DMS153 treated with DMSO at 0.1 percent for 48 hours (cell line): ENCODE measurements around the gene GPAM.
A peak's percentile ranks its signal among the peaks of the same experiment; 100 is the strongest.
"Not testable (repeated sequence)": the region's sequence is repeated elsewhere in the genome, so short reads cannot be mapped to it uniquely, and the experiment has no call there.

Source experiments
- DNase-seq: peaks from one replicate; lab custom pipeline; 2025; ENCODE audit not compliant: unreplicated experiment; lab: John Stamatoyannopoulos, UW

GPAM gene

GRCh38 chr10:112137154-112137987 is 46.2 kb downstream of the GPAM start:
- peak; percentile 11 for DNase-seq

- DNase-seq = no peak
These were observed 46.9 kb downstream of the GPAM start for GRCh38 chr10:112136486-112137153.

- no peak for DNase-seq
These were observed 48.0 kb downstream of the GPAM start for GRCh38 chr10:112135604-112136003.

- no peak for DNase-seq
These were observed 51.1 kb downstream of the GPAM start for GRCh38 chr10:112132435-112132834.

- DNase-seq = no peak
These were observed 51.6 kb downstream of the GPAM start for GRCh38 chr10:112131996-112132395.

- no peak for DNase-seq
These were observed 52.2 kb downstream of the GPAM start for GRCh38 chr10:112131346-112131745.

- DNase-seq = no peak
These were observed 56.7 kb downstream of the GPAM start for GRCh38 chr10:112126901-112127300.

GRCh38 chr10:112126172-112126571 is 57.4 kb downstream of the GPAM start:
- DNase-seq = no peak

- DNase-seq = no peak
These were observed 58.7 kb downstream of the GPAM start for GRCh38 chr10:112124866-112125265.

- no peak for DNase-seq
These were observed 60.7 kb downstream of the GPAM start for GRCh38 chr10:112122827-112123226.

GRCh38 chr10:112120491-112120890 is 63.1 kb downstream of the GPAM start:
- DNase-seq = no peak

GRCh38 chr10:112115781-112116385 is 67.7 kb downstream of the GPAM start:
- peak; percentile 3 for DNase-seq

GRCh38 chr10:112109779-112110178 is 73.8 kb downstream of the GPAM start:
- not testable (repeated sequence) for DNase-seq
